SHP77 treated with DMSO at 0.1 percent for 48 hours (cell line): ENCODE results near the gene JAKMIP3.
"Not testable (repeated sequence)": the region's sequence is repeated elsewhere in the genome, so short reads cannot be mapped to it uniquely, and the experiment has no call there.

Experiments
- DNase-seq: peaks from one replicate; lab custom pipeline; 2025; lab: John Stamatoyannopoulos, UW

Gene JAKMIP3

DNA sequence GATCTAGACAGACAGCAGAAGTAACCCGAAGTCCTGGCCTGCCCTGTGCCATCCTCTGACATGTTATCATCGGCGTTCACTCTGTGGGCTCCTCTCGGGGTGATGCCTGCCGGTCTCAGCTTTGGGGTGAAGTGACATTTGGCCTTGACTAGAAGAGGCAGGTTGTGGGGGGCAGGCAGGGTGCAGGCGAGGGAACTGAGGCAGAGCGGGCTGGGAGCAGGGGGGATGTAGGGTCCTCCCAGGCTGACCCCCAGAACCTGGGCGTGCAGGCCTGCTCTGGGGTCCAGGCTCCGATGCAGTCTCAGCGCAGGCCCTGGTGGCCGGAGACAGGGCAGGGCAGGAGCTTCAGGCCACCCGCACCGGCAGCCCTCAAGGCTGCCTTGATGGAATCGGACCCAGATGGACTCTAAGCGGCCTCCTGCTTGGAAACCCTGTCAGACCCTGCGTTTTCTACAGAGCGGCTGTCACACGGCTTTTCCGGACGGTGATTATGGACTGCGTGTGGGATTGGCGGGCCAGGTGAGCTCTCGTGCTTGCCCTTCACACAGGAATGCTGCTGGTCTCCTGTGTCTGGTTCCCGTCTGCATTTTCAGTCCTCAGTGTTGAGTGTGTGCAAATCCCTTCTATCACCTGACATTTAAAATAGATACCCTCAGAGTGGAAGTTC, 842 bp upstream of the JAKMIP3 start:
- no peak for DNase-seq

DNA sequence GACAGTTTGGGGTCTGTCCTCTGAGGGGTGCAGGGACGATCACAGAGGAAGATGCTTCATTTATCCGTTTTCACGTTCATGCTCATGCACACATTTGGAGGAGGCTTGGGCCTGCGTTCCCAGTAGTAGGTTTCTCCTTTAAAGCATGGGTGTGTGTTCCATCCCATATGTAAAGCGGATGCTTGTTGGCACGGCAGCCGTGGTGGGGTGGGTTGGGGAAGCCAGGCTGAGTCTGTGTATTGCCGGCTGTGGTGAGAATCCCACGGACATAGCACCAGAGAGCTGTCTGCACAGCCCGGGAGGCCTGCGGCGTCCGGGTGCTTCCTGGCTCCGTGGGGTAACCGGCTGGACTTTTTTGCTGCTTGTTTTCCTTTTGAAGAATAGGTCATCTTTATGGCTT, 440 bp downstream of the JAKMIP3 start:
- DNase-seq = no peak

DNA sequence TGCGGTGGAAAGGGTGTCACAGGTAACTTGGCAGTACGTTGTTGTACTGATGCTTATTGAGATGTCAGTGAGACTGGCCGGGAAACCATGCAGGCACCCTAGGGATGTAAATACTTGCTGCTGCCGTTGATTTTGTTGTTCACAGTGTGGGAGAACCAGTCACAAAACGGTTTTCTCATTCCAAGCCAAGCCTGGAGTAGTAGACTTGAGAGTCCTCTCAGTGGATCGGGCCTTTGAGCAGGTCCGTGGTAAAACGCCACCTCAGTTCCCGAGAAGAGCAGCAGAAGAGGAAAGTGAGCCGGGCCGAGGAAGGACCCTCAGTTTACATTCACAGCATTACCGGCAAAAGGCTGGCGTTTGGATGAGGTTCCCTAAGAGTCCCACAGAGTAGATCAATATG, 1.1 kb downstream of the JAKMIP3 start:
- DNase-seq = no peak

DNA sequence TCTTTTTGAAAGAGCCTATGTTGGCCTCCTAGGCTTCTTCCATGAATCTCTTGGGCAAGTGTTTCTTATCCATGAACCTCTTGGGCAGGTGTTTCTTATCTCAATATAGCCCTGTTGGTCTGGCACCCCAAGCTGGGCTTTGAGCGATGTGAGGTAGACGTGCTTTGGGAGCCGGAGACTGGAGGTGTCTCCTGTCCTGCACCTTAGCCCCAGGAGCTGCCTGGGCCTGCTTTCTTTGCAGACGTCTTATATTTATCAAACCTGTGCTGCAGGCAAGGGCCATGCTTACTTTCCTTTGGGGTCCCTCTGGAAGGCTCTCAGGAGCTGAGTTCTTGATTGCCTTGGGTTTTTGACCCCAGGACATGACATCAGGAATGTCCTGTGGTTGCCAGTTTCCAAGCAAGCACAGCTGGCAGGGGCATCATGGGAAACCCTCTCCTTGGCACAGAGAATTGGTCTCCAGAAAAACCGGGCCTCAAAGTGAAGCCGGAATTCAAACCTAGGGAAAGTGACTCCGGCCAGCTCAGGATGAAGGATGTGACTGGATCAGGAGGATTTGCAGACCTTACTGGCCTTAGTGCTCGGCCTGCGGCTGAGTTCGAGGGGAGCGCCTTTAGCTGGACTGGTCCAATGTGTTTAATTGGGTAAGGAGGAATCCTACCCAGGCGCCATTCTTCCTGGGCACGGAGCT, 2.8 kb downstream of the JAKMIP3 start:
- DNase-seq = no peak

DNA sequence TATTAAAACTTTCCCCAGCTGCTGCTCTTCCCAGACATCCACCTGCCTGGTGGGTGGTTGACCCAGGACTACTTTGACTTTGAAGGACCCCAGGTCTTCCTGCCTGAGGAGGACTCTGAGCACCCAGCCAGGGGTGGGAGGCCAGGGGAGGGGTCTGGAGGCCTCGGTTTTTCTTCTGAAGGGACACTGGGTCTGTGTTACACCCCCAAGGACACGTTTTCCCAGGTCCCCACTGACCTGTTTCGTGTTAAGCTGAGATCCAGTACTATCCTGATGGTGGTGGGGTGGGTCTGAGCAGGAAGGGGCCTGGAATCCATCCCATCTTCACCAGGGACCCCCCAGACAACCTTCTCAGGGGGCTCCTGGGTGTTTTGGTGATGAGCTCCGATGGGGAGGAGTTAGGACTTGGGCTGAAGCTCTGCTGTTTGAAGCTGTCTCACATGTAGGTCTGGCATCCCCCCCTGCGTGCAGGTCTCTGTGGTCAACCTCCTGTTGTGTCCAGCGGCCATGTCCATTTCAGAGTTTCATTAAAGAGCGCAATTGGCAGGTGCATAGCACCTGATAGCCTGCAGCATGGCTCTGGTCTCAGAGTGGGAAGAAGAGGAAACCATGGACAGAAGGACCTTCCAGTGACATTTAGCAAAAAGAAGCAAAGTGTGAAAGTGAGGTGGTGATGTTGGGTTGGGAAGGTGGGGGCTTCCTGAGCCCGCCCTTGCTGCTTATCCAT, 3.5 kb downstream of the JAKMIP3 start:
- no peak for DNase-seq

DNA sequence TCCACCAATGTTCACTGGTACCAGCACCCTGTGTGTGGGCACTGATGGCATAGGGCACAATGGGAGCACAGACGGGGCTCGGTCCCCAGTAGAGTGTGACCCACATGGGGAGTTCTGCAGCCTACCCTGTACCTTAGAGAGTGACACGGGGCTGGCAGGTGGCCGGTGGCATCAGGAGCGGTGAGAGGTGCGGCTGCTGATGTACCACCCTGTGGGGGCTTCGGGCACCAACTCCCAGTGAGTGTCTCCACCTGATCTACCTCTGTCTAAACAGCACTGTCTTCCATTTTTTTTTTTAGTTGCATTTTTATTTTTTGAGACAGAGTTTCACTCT, 4.1 kb downstream of the JAKMIP3 start:
- DNase-seq = no peak

DNA sequence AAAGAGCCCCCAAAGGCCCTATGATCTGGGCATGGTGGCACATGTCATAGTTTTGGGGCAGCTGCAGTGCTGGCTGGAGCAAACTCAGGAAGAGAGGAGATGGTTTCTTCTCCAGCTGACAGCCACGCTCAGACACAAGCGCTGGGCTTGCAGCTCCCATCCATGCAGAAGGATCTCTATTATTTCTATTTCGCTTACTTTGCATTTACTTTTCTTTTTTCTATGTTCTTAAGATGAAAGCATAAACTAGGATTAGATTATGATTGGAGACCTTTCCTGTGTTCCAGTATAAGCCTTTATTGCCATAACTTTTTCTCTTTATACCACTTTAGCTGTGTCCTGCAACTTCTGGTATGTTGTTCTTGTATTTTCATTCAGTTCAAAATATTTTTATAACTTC, 5.0 kb downstream of the JAKMIP3 start:
- DNase-seq = no peak

DNA sequence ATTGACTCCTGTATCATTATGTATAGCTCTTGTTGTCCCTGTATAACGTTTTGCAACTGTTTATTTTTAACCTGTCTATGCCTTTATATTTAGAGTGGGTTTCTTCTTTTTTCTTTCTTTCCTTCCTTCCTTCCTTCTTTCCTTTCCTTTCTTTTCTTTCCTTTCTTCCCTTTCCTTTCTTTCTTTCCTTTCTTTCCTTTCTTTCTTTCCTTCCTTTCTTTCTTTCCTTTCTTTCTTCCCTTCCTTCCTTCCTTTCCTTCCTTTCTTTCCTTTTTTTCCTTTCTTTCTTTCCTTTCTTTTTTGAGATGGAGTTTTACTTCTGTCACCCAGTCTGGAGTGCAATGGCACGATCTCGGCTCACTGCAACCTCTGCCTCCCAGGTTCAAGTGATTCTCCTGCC, 5.9 kb downstream of the JAKMIP3 start:
- no peak for DNase-seq

DNA sequence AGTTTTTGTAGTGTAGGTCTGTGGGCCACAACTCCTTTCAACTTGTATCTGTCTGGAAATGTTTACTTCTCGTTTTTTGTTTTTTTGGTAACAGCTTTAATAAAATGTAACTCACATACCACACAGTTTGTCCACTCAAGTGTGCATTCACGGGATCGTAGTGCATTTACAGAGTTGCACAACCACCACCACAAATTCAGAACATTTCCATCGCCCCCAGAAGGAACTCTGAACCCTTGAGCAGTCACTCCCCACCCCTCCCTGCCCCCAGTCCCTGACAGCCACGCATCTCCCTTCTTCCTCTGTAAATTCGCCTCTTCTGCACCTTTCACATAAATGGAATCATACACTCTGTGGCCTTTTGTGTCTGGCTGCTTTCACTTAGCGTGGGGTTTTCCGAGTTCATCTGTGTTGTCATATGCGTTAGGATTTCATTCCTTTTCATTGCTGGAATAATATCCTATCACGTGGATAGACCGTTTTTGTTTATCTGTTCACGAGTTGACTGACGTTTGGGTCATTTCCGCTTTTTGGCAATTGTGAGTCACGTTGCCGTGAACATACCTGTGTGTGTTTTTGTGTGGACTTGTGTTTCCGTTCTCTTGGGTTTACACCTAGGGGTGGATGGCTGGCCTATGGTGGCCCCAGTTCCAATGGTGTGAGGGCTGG, 10.3 kb downstream of the JAKMIP3 start:
- DNase-seq = no peak

DNA sequence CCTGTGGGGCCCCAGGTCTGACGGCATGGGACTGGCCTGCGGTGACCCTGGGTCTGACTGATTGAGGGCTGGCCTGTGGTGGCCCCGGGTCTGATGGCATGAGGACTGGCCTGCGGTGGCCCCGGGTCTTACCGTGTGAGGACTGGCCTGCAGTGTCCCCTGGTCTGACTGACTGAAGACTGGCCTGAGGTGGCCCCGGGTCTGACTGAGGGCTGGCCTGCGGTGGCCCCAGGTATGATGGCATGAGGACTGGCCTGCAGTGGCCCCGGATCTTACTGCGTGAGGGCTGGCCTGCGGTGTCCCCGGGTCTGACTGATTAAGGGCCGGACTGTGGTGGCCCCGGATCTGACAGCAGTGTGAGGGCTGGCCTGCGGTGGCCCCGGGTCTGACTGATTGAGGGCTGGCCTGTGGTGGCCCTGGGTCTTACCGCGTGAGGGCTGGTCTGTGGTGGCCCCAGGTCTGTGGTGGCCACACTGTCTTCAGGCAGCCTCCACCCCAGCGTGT, 10.9 kb downstream of the JAKMIP3 start:
- DNase-seq = no peak

DNA sequence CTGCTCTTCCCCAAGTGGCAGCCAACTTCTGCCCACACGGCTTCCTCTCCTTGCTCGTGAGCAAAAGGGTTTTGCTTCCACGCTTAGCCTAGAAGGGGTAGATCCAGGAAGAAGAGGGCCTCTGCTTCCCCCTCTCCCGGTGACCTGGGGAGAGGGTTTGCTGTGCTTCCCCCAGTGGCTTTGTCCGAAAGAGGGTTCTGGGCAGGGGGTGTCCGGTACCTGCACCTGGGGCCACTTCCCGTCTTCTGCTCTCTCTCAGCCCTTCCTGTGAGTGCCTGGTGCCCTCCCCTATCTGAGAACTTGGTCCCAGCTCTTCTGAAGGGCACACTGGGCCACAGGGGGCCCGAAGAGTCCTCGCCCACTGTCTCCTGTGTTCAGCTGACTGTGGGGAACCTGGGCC, 11.3 kb downstream of the JAKMIP3 start:
- DNase-seq = no peak

DNA sequence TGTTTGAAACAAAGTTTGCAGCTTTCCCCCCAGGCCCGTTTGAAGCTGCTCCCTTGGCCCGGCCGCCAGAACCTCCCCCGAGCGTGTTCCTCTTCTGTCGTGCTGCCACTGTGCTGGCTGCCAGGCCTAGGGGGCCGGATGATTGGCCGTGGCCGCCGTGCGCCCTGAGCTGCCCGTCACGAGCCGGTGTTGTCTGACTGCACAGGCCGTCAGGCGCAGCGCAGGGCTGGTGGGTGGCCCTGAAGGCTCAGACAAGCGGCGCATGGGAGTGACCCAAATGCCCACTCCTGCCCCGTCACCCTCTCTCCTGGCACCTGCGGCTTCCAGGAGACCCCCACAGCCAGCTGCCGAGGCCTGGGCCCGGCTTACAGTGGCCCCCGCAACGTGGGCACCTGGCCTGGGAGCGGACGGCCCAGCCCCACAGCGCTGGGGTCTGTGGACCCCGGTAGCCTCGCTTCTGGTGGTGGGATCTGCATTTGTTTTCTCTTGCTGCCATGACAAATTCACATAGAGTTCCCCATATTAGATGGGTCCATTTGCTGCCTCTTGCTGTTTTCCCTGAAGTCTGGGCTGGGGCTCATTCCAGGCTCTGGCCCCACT, 13.1 kb downstream of the JAKMIP3 start:
- no peak for DNase-seq

DNA sequence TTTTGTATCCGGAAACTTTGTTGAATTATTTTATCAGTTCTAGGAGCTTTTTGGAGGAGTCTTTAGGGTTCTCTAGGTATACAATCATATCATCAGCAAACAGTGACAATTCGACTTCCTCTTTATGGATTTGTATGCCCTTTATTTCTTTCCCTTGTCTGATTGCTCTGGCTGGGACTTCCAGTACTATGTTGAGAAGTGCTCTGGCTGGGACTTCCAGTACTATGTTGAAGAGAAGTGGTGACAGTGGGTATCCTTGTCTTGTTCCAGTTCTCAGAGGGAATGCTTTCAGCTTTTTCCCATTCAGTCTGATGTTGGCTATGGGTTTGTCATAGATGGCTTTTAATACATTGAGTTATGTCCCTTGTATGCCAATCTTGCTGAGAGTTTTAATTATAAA, 18.6 kb downstream of the JAKMIP3 start:
- DNase-seq = not testable (repeated sequence)

DNA sequence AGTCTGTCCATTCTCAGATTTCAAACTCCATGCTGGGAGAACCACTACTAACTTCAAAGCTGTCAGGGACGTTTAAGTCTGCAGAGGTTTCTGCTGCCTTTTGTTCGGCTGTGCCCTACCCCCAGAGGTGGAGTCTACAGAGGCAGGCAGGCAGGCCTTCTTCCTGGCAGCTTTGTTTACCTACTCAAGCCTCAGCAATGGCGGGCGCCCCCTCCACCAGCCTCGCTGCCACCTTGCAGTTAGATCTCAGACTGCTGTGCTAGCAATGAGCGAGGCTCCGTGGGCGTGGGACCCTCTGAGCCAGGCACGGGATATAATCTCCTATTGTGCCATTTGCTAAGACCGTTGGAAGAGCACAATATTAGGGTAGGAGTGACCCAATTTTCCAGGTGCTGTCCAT, 27.5 kb downstream of the JAKMIP3 start:
- not testable (repeated sequence) for DNase-seq

DNA sequence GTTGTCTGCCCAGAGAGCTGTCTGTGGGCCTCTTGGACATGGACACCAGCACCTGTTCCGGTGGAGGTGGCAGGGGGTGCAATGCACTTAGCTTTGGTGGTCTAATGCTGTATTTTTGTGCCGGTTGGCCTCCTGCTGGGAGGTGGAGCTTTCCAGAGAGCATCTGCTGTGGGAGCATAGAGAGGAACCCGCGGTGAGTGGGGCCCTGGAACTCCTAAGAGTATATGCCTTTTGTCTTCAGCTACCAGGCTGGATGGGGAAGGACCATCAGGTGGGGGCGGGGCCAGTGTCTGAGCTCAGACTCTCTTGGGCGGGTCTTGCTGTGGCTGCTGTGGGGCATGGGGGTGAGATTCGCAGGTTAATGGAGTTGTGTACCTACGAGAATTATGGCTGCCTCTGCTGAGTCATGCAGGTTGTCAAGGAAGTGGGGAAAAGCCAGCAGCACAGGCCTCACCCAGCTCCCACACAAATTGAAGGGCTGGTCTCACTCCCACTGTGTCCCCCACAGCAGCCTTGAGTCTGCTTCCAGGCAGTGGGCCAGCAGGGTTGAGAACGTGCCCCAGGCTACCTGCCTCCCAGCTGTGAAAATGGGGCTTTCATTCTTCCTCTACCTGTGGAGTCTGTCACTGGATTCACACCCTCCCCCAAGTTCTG, 29.0 kb downstream of the JAKMIP3 start:
- DNase-seq = no peak

DNA sequence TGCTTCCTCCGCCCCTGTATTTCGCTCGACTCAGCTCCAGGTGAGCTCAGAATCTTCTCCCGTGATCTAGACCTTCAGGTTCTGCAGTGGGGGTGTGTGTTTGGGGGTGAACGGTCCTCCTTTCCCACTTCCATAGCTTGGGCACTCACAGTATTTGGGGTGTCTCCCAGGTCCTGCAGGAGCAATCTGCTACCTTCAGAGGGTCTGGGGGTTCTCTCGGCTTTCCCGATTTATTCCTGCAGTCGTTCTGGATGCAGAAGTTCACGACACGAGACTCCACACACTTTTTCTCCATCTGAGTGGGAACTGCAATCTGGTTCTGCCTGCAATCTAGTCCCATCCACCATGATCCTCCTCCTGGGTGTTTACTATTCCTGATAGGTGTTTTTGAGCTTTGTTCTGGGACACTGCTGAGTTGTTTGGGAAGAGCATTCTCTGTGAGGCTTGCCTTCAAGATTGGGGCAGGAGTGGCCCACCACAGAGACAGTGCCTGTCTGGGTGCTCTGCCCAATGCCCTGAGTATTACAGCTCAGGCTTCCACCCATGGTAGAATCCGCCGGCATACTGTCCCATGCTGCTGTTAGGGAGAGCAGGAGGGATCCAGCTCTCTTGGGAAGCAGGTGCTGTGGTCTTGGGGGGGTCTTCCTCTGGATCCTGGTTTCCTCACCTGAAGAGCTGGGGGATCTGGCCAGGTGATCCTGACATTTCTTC, 29.8 kb downstream of the JAKMIP3 start:
- DNase-seq = no peak

DNA sequence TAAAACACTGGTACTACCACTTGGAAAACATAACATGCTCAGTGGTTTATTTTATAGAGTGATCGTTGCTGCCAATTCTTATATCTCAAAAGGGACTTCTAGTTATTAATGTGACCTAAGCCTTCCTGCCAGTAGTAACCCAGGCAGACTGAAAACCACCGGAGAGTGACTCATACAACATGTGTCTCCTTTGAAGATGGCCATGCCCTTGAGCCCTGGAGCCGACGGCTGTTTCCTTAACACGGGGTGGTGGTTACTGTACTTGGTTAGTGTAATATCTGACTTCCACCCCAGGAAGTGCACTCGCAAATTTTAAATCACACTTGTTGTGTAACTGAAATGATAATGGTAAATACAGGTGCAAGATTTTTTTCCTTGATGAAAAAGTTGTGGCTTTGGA, 30.5 kb downstream of the JAKMIP3 start:
- DNase-seq = no peak

DNA sequence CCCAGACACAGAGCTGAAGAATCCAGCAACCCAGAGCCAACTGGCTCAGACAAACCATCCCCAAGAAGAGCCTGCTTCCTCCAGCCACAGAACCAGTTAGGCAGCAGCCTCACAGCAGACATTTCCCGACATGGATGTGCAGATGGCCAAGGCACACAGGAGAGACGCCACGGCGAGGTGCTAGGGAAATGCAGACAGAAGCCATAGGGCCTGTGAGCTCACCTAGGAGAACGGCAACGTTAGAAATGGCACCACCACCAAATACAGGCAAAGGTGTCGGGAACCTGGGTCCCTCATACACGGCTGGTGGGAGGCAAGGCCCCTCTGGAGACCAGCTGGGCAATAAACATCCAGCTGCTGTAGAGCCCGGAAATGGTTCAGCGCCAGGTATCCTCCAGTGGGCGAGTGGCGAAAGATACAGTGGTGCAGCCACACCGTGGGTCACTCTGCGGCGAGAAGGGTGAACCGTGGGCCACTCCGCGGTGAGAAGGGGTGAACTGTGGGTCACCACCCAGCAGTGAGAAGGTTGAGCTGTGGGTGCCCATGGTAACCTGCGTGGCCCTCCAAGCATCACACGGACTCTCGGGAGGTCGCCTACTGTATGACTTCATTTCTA, 31.2 kb downstream of the JAKMIP3 start:
- no peak for DNase-seq

DNA sequence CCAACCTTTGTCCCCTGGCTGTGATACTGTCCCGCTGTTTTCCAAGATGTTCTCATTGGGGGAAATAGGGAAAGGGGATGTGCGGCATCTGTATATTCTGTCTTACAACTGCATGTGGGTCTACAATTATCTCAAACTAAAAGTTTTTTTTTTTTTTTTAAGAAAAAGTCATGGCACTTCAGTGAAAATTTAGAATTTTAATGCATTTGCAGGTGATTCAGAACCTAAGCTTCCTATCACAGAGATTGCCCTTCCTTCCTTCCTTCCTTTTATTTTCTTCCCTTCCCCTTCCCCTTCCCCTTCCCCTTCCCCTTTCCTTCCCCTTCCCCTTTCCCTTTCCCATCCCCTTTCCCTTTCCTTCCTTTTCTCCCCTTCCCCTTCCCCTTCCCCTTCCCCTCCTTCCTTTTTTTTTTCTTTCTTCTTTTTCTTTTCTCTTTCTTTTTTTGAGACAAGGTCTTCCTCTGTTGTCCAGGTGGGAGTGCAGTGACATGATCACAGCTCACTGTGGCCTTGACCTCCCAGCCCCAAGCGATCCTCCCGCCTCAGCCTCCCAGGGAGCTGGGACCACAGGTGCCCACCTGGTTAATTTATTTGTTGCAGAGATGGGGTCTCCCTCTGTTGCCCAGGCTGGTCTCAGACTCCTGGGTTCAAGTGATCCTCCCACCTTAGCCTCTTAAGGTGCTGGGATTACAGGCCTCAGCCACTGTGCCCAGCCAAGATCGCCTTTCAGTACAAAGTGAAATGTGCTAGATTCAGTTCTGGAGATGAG, 32.0 kb downstream of the JAKMIP3 start:
- DNase-seq = no peak
